ENCODE data around the gene NFKBIA.

NFKBIA gene

DNA sequence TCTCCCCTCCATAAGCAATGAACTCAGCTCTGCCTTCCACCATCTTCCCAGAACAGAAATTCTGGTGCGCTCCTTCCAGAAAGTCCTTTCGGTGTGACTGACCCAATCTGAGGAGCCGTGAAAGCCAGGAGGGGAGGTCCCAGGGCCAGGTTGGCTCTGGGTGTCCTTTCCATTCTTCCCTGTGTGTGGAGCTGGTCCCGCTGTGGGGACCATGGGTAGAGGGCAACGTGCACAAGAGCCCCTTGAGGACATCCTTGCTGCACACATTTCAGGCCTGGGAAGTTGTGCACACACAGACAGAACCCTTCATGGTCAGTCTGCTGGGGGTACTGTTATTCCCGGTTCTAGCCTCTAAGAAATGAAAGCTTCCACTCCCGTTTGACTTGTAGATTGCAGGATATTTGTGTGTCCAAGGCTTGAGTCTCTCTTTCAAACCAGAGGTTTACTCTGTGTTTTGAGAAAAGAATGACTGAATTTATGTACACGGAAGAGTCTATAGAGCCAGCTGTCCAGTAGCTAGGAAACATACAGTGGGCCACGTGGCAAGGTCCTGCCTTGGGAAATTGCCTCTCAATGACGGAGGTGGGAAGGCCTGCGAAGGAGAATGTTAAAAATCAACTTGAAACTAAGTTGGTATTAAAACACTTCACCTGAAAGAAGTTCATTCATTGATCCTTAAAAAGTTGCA is 10.1 kb downstream of the NFKBIA start:
- in situ Hi-C loops (cut with HindIII; ENCODE audit: low pct_unique_long_range_greater_than_20kb, low sequenced_read_pairs): no loop called here
- no peak for DNase-seq (ENCODE audit: low read depth in 1 of 2, low spot score in 1 of 2)
- TF ChIP-seq JUND (IDR thresholded peaks at IDR 0.05; ENCODE audit: low read depth): no peak

DNA sequence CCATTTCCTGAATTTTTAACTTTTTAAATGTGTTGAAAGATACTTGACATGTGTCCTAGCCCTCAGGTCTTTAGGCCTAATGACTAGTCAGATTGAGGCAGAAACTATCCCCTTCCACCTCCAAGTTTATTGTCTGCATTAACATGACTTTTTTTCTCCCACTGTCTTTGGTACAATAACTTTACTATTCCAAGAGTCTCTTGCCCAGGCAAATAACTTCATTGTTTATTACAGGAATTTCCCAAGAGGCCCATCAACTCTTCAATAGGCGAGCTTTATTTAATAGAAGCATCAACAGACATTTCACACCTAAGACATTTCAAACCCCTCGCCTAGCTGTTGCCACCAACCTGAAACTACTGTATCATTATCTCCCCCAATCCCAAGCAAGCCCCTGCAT is 10.7 kb downstream of the NFKBIA start:
- DNase-seq (ENCODE audit: low read depth in 1 of 2, low spot score in 1 of 2): no peak
- no peak for TF ChIP-seq JUND (IDR thresholded peaks at IDR 0.05; ENCODE audit: low read depth)
- in situ Hi-C loops (cut with HindIII; ENCODE audit: low pct_unique_long_range_greater_than_20kb, low sequenced_read_pairs): no loop called here

DNA sequence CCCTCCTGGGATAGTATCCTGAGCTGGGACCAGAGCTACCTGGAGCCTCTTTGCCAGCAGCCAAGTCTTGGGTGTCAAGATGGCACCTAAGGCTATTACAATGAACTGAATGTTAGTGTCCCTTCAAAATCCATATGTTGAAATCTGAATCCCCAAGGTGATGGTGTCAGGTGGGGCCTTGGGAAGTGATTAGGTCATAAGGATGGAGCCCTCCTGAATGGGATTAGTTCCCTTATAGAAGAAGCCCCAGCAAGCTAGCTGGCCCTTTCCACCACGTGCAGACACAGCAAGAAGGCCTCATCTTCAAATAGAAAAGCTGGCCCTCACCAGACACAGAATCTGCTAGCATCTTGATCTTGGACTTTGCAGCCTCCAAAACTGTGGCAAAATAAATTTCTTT is 12.4 kb downstream of the NFKBIA start:
- in situ Hi-C loops (cut with HindIII; ENCODE audit: low pct_unique_long_range_greater_than_20kb, low sequenced_read_pairs): no loop called here
- TF ChIP-seq JUND (IDR thresholded peaks at IDR 0.05; ENCODE audit: low read depth): no peak
- DNase-seq (ENCODE audit: low read depth in 1 of 2, low spot score in 1 of 2): no peak

DNA sequence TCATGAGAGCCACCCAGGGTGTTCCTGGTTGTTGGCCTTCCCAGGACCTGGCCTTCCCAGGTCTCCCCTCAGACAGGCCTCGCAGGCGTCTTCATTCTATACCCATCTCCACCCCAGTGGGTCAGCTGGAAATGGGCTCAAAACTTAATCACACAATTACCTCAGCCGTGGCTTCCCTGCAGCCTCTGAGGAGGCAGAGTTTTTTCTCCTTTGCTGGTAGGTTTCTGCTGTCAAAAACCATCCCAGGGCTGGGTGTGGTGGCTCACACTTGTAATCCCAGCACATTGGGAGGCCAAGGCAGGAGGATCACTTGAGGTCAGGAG is 13.2 kb downstream of the NFKBIA start:
- in situ Hi-C loops (cut with HindIII; ENCODE audit: low pct_unique_long_range_greater_than_20kb, low sequenced_read_pairs): no loop called here
- DNase-seq (ENCODE audit: low read depth in 1 of 2, low spot score in 1 of 2): no peak
- no peak for TF ChIP-seq JUND (IDR thresholded peaks at IDR 0.05; ENCODE audit: low read depth)

DNA sequence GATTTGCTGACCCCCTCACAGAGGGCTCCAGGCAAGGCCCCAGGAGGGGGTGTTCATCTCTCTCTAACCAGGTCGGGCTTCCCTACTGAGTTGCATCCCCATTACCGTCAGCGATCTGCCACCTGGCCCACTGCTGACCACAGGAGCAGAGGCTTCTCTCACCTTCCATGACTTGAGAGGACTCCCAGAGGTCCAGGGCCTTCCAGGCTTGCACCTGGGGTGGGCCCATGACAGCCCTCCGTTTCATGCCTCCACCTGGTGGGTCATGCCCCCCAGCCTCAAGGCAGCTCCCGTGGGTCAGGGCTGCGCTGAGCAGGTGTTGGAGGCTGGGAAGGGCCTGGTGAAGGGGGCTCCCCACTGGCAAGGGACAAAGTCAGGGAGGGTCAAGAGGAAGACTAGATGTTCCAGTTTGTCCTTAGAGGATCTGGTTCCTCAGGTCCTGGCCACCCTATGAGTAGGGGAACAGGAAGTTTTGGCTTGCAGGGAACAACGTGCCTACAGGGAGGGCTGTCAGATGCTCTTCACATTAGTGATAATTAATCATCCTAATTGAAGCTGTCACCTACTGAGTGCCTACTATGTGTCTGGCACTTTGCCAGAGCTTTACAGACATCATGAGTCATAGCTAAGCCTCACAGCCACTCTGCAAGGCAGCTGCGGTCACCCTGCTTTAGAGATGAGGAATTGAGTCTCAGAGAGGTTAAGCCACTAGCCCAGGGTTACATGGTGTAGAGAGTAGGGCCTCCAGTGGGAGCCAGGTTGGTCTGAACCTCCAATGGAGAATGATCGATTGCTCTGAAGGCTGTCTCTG is 13.8 kb downstream of the NFKBIA start:
- in situ Hi-C loops (cut with HindIII; ENCODE audit: low pct_unique_long_range_greater_than_20kb, low sequenced_read_pairs): no loop called here
- DNase-seq (ENCODE audit: low read depth in 1 of 2, low spot score in 1 of 2): peak in 1 of 2 experiments; percentile 80
- TF ChIP-seq JUND (IDR thresholded peaks at IDR 0.05; ENCODE audit: low read depth): no peak

DNA sequence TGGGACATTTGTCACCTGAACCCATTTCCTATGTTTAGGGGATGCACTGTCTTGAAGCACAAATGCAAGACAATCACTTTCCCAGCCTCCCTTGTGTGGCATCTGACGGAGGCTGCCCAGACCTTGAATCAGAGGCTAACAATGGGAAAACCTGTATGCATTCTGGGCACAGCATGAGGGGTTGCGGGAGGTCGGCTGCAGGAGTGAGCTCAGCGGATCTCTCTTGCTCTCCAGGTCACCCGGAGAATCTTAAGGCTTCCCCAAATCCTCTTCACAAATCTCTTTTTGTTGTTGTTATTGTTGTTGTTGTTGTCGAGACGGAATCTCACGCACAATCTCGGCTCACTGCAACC is 15.3 kb downstream of the NFKBIA start:
- in situ Hi-C loops (cut with HindIII; ENCODE audit: low pct_unique_long_range_greater_than_20kb, low sequenced_read_pairs): no loop called here
- DNase-seq (ENCODE audit: low read depth in 1 of 2, low spot score in 1 of 2): no peak
- TF ChIP-seq JUND (IDR thresholded peaks at IDR 0.05; ENCODE audit: low read depth): no peak

DNA sequence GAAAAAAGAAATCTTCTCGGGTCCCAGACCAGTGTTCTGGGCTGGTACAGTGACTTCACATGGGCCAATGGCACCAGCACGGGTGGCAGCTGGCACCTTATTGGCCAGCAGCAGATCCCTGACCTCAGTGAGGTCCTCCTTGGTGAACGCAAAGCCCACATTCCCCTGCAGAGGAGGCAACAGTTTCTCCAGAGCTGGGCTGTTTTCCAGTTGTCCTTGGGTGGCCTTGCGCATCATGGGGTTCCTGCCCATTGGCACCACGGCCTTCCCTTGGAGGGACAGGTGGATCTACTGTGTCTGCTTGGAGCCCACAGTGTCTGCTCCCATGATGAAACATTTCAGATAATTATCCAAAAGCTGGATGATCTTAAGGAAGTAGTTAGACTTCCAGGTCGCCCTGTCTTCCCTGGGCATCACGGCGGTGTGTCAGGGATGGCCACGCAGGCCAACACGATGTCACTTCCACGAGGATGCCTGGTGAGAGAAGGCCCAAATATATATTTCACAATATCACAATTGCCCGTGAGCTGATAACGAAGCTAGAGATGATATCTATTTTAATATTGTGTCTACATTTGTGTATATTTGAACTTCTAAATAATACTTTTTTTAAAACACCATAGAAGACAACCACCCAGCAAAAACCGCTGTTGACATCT is 15.8 kb downstream of the NFKBIA start:
- in situ Hi-C loops (cut with HindIII; ENCODE audit: low pct_unique_long_range_greater_than_20kb, low sequenced_read_pairs): no loop called here
- no peak for TF ChIP-seq JUND (IDR thresholded peaks at IDR 0.05; ENCODE audit: low read depth)
- no peak for DNase-seq (ENCODE audit: low read depth in 1 of 2, low spot score in 1 of 2)

DNA sequence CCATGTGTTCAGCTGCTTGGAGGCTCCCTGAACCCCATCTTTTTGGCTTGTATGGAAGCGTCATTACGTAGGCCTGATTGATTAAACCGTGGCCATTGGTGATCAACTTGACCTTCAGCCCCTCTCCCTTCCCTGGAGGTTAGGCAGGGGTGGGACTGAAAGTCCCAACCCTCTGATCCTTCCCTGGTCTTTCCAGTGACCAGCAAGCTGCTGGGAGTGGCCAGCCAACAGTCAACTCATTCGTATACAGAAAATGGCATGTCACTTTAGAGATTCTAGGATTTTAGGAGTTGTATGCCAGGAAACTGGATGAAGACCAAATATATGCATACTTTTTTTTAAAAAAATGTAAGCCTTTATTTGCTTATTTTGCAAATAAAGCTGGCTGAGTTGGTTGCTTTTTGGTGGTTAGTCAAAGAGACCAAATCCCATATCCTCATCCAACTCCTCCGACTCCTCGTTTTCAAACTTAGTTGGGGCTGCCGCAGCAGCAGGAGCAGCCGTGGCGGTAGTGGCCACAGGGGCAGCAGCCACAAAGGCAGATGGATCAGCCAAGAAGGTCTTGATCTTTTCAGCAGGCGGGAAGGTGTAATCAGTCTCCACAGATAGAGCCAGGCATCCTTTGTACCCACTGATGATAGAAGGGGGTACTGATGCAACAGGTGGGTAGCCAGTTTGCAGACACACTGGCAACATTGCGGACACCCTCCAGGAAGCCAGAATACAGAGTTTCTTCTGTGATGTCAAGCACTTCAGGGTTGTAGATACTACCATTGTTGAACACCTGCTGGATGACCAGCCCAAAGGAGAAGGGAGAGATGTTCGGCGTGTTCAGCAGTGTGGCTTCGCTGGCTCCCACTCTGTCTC is 16.6 kb downstream of the NFKBIA start:
- no peak for TF ChIP-seq JUND (IDR thresholded peaks at IDR 0.05; ENCODE audit: low read depth)
- no peak for DNase-seq (ENCODE audit: low read depth in 1 of 2, low spot score in 1 of 2)
- in situ Hi-C loops (cut with HindIII; ENCODE audit: low pct_unique_long_range_greater_than_20kb, low sequenced_read_pairs): no loop called here

DNA sequence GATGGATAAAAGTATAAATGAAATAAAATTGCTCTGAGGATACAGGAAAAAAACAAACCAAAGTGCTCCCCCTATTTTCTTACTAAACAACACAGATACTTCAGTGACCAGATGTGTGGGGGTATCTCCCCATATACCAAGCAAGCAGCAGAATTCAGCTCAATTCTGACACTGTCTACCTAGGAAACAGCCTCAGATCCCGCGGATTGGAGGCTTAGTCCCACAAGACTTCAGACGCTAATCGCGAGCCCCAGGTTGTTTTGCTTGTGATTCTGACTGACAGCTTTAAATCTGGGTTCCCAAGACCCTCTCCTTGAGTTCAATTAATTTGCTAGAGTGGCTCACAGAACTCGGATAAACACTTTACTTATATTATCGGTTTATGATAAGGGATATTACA is 17.3 kb downstream of the NFKBIA start:
- TF ChIP-seq JUND (IDR thresholded peaks at IDR 0.05; ENCODE audit: low read depth): no peak
- no peak for DNase-seq (ENCODE audit: low read depth in 1 of 2, low spot score in 1 of 2)
- in situ Hi-C loops (cut with HindIII; ENCODE audit: low pct_unique_long_range_greater_than_20kb, low sequenced_read_pairs): no loop called here

DNA sequence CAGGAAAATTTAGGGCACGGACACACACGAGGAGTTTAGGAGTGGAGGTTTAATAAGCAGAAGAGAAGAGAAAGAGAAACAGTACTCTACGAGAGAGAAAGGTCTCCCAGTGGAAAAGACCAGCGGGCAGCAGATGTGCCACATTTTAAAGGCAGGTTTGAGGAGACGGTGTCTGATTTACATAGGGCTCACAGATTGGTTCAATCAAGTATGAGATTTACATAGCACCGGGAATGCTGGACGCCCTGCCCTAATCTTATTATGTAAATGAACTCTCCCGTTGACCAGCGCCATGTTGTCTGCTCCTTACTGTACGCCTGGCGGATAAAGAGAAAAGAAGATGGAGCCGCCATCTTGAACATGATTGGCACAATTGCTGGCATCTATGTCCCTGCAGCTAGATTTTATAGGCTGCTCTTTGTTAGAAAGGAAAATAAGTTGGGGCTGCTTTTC is 17.9 kb downstream of the NFKBIA start:
- TF ChIP-seq JUND (IDR thresholded peaks at IDR 0.05; ENCODE audit: low read depth): no peak
- DNase-seq (ENCODE audit: low read depth in 1 of 2, low spot score in 1 of 2): peak; percentile 76 to 98
- in situ Hi-C loops (cut with HindIII; ENCODE audit: low pct_unique_long_range_greater_than_20kb, low sequenced_read_pairs): no loop called here

DNA sequence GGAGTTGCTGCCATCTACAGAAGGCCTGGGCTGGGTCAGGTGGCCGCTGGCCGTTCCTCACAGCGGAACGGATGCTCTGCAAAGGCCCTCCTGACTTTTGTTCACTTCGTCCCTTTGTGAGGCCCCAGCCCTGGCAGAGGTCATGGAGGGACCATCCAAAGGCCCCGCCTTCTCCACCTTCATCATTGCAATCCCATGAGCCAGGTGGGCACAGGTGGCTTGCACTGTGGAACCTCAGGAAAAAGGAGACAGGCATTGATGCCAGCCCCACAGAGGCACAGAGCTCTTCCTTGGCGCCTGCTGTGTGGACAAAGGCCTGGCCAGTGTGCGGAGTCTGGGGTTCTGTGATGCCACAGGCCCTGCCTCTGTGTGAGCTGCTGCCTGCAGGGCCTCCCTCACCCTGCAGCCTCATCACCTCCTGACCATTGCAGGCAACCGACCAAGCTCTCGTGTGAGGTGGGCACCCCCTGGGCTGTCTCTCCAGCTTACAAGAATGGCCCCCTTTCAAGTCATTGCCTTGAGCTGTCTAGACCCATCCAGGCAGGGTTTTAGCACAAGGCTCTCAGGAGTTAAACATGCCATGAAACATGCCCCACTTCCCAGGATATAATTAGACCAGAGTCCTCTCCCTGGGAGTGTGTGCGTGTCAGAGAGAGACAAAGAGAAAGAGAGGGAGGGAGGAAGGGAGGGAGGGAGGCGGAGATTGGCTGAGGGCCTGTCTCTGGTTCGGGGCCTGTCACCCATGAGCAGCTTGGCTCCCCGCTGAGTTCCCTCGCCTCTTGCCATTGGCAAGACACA is 19.3 kb downstream of the NFKBIA start:
- in situ Hi-C loops (cut with HindIII; ENCODE audit: low pct_unique_long_range_greater_than_20kb, low sequenced_read_pairs): no loop called here
- peak in 1 of 2 experiments; percentile 77 for DNase-seq (ENCODE audit: low read depth in 1 of 2, low spot score in 1 of 2)

More for the DNA sequence above, 19.3 kb downstream of the NFKBIA start:
- TF ChIP-seq JUND (IDR thresholded peaks at IDR 0.05; ENCODE audit: low read depth): no peak

Data from T47D (cell line).